PC-9 (cell line): ENCODE results near the gene MEF2A. TPM values are rescaled to one million over a fixed set of nuclear protein-coding genes. Genes with fewer than 3 reads are reported as not detected.
"Not testable (repeated sequence)": the region's sequence is repeated elsewhere in the genome, so short reads cannot be mapped to it uniquely, and the experiment has no call there.

Experiments used
- Bru-seq: library from RNA; stranded (reverse); fragments of 400-500 nt; gene quantifications from one replicate; lab custom pipeline; 2021; lab: Mats Ljungman, UMichigan
- BruChase-seq, 2 experiments: library from RNA; stranded (reverse); fragments of 400-500 nt; gene quantifications; one replicate each; lab custom pipeline; 2021; lab: Mats Ljungman, UMichigan
- BruUV-seq: library from RNA; stranded (reverse); fragments of 400-500 nt; replicated peaks from 2 replicates; lab custom pipeline; 2021; lab: Mats Ljungman, UMichigan
- CTCF ChIA-PET: fragments of 300-600 bp; sonication (Branson Sonifier 250); formaldehyde crosslinking; loops from one replicate; lab custom pipeline; 2022; ENCODE audit warnings: antibody characterized with exemption; lab: Charles Lee
- POLR2A ChIA-PET: fragments of 300-600 bp; sonication (Branson Sonifier 250); formaldehyde crosslinking; loops from one replicate; lab custom pipeline; 2022; ENCODE audit warnings: antibody characterized with exemption; ENCODE audit not compliant: unreplicated experiment; lab: Charles Lee
- DNase-seq, 2 experiments: peaks; one replicate each; pipeline versions ENCODE4 v3.0.0 to v3.0.0-alpha.2; 2015 to 2022; ENCODE audit warnings: mixed read lengths in 1 of 2
- H2AFZ ChIP-seq: fragments of 200-600 bp; sonication (generic); 2 replicates; pipeline ENCODE4 v1.8.1; 2017; ENCODE audit warnings: antibody characterized with exemption
- H3F3A ChIP-seq: fragments of 200-600 bp; sonication (generic); 2 replicates; pipeline ENCODE4 v1.8.1; 2017; ENCODE audit warnings: antibody characterized with exemption, mild to moderate bottlenecking, low read depth; ENCODE audit not compliant: insufficient read depth
- H3K27ac ChIP-seq: fragments of 200-600 bp; sonication (generic); 2 replicates; pipeline ENCODE4 v1.6.1; 2016; ENCODE audit warnings: mixed run types
- H3K27me3 ChIP-seq: fragments of 200-600 bp; sonication (generic); 2 replicates; pipeline ENCODE4 v1.6.1; 2016; ENCODE audit warnings: low read depth, mixed run types; ENCODE audit not compliant: insufficient read depth
- H3K36me3 ChIP-seq: fragments of 200-600 bp; sonication (generic); 2 replicates; pipeline ENCODE4 v1.6.1; 2016; ENCODE audit warnings: low read depth, mixed run types
- H3K4me1 ChIP-seq: fragments of 200-600 bp; sonication (generic); replicated peaks from 2 replicates; pipeline ENCODE4 v1.6.1; 2016; ENCODE audit warnings: mixed run types; ENCODE audit not compliant: insufficient read depth
- H3K4me2 ChIP-seq: fragments of 200-600 bp; sonication (generic); 2 replicates; pipeline ENCODE4 v1.6.1; 2017; ENCODE audit warnings: mixed run types
- H3K4me3 ChIP-seq: fragments of 200-600 bp; sonication (generic); 2 replicates; pipeline ENCODE4 v1.6.1; 2016; ENCODE audit warnings: mixed run types
- H3K79me2 ChIP-seq: fragments of 200-600 bp; sonication (generic); 2 replicates; pipeline ENCODE4 v1.6.1; 2017; ENCODE audit warnings: low read depth, mixed run types
- H3K9me2 ChIP-seq: fragments of 200-600 bp; sonication (generic); 2 replicates; pipeline ENCODE4 v1.8.1; 2017; ENCODE audit warnings: mild to moderate bottlenecking; ENCODE audit not compliant: insufficient read depth
- H3K9me3 ChIP-seq: fragments of 200-600 bp; sonication (generic); 2 replicates; pipeline ENCODE4 v1.8.1; 2016; ENCODE audit warnings: low read depth; ENCODE audit not compliant: insufficient read depth
- H4K20me1 ChIP-seq: fragments of 200-600 bp; sonication (generic); 2 replicates; pipeline ENCODE4 v1.8.1; 2017; ENCODE audit not compliant: insufficient read depth
- EZH2 ChIP-seq: fragments of 200-600 bp; sonication (generic); IDR thresholded peaks from 2 replicates; pipeline ENCODE4 v1.8.0; 2017; ENCODE audit warnings: antibody characterized with exemption, low read depth
- intact Hi-C: fragments of 100-400 bp; cut with micrococcal nuclease; formaldehyde crosslinking; loops from one replicate; pipeline ENCODE4 v1.10.0; 2022; ENCODE audit not compliant: unreplicated experiment
- long read RNA-seq: library from polyadenylated mRNA; stranded (forward); transcript quantifications from one replicate; pipeline ENCODE4 v2.0.0, GENCODE V29; 2022
- total RNA-seq: library from RNA; stranded (reverse); gene quantifications from 2 replicates; pipeline ENCODE4 v1.2.3, GENCODE V29; 2021
- TF ChIP-seq, protein P1 (sequence below): fragments of 200-600 bp; sonication (generic); conservative IDR thresholded peaks from 2 replicates; pipeline ENCODE4 v1.6.1; 2017; ENCODE audit warnings: mixed run types, antibody characterized with exemption, mild to moderate bottlenecking, moderate library complexity

The MEF2A gene
- total RNA-seq = 25.7 and 31.8 TPM in 2 replicates
- percentile 86 among the genes with signal in this experiment for Bru-seq, nascent RNA
- BruChase-seq, experiment 1, labeled RNA remaining after a 2-hour chase = percentile 90 among the genes with signal in this experiment
- BruChase-seq, experiment 2, labeled RNA remaining after a 6-hour chase = percentile 74 among the genes with signal in this experiment
- long read RNA-seq, full-length matches to known transcripts = 4 of 25 reads
- long read RNA-seq, partial matches to known transcripts = 6 of 25 reads
- long read RNA-seq, other reads (novel, unspliced or antisense) = 15 of 25 reads

DNA sequence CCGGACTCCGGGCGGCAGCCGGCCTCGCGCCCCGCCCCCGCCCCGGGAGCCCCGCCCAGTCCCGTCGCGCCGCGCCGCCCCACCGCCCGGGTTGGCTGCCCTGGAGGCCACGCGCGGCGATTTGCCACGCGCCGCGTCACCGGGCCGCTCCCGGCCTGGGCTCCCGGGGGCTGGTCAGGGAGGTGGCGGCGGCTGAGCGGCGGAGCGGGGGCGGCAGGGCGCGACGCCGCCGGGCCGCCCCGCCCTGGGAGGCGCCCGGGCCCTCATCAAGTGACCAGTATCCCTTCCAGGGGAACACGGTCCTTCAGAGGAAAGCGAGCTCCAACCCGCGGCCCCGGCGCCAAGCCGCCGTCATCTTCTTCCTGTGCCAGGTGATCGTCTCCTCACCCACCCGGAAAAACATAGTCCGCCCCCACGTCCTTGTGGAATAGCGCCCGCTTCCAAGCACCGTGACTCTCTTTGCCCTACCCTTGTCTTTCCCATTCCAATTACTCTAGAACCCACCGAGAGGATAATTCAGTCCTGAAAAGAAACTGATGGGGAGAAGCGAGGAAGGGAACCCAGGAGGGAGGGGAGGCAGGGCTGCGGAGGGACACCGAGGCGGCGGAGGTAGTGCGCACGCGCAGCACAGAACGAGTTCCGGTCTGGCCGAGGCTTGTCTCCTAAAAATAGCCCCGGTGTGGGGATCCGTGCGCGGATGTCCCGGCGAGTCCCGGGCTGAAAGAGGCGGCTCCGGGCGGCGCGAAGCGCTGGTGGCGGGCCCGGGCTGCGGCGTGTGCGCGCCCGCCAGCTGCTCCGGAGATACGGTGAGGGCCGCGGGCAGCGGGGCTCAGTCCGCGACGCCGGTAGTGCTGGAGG, at the start of gene MEF2A:
Gene MEF2A, plus strand, starts transcription at position 686 of the 858 bp plus-strand sequence. CDS start 67,136 bp downstream, outside the sequence.
- intact Hi-C loops = loop anchor here (2.0 to 10.0 kb wide), 5 partner anchors 69 to 281 kb away; no protein-coding TSS in a partner anchor
- Histone ChIP-seq H3F3A (peaks cover 12% of the 10 kb centered on the region; the same call in 1 of the 2 replicates), H2AFZ (peak within 1 kb of the TSS; percentile 96), H3K27ac (peak within 1 kb of the TSS; percentile 72), H3K4me2 (peak within 1 kb of the TSS; percentile 91), H3K9me2 (no peaks in the 10 kb centered on the region), H4K20me1 (peaks cover 23% of the 10 kb centered on the region), H3K36me3 (no peaks in the 10 kb centered on the region), H3K4me1 (peaks cover 22% of the 10 kb centered on the region), H3K27me3 (no peaks in the 10 kb centered on the region), H3K4me3 (peak within 1 kb of the TSS; percentile 72), H3K79me2 (peaks cover 38% of the 10 kb centered on the region), H3K9me3 (no peaks in the 10 kb centered on the region)
- TF ChIP-seq EZH2 = no peak
- TF ChIP-seq, protein P1, sequence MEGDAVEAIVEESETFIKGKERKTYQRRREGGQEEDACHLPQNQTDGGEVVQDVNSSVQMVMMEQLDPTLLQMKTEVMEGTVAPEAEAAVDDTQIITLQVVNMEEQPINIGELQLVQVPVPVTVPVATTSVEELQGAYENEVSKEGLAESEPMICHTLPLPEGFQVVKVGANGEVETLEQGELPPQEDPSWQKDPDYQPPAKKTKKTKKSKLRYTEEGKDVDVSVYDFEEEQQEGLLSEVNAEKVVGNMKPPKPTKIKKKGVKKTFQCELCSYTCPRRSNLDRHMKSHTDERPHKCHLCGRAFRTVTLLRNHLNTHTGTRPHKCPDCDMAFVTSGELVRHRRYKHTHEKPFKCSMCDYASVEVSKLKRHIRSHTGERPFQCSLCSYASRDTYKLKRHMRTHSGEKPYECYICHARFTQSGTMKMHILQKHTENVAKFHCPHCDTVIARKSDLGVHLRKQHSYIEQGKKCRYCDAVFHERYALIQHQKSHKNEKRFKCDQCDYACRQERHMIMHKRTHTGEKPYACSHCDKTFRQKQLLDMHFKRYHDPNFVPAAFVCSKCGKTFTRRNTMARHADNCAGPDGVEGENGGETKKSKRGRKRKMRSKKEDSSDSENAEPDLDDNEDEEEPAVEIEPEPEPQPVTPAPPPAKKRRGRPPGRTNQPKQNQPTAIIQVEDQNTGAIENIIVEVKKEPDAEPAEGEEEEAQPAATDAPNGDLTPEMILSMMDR = no peak
- no TSS peak for BruUV-seq
- POLR2A ChIA-PET = no interaction called here
- peak; percentile 65 to 90 for DNase-seq
- CTCF ChIA-PET = interaction anchor here (0.8 to 1.1 kb wide), 2 partner anchors 14 to 163 kb away, joined by 3 read pairs; no protein-coding TSS in a partner anchor

DNA sequence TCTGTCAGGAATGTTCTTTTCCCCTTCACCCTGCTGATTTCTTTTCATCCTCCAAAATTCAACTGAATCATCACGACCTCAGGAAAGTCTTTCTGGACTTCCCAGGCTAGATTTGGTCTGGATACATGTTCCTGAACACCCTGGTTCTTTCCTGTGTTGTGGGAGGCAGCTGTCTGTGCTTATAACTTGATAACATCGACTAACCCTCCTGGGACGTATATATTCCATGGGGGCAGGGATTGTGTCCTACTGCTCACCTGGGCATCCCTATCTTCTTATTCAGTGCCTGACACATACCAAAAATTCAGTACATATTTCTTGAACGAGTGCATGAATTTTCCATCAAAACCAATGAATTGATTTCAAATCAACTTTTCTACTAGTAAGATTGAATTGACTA, 47.6 kb upstream of the MEF2A start:
- no peak overlapping the region for H3K4me3 ChIP-seq
- H3K27me3 ChIP-seq = no peaks in the 10 kb centered on the region

DNA sequence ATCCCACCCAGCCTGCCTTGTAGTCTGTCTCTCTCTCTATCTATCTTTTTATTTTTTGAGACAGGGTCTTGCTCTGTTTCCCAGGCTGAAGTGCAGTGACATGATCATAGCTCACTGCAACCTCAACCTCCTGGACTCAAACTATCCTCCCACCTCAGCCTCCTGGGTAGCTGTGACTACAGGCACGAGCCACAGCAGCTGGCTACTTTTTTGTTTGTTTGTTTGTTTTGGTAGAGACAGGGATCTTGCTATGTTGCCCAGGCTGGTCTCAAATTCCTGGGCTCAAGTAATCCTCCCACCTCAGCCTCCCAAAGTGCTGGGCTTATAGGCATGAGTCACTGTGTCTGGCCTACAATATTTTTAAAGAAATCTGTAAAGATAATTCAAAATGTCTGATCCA, 46.4 kb upstream of the MEF2A start:
- DNase-seq, H3K9me2 ChIP-seq, H4K20me1 ChIP-seq, H3K4me3 ChIP-seq, H2AFZ ChIP-seq, H3K36me3 ChIP-seq, H3K4me2 ChIP-seq, BruUV-seq, H3K9me3 ChIP-seq, H3K79me2 ChIP-seq, intact Hi-C loops, H3F3A ChIP-seq, H3K27ac ChIP-seq, H3K27me3 ChIP-seq, H3K4me1 ChIP-seq, CTCF ChIA-PET: not testable (repeated sequence)
- POLR2A ChIA-PET = interaction anchor here (0.6 kb wide), 2 partner anchors 25 to 1211 kb away, joined by 3 to 6 read pairs; no protein-coding TSS in a partner anchor

More for the DNA sequence above, 47.6 kb upstream of the MEF2A start:
- Histone ChIP-seq H3K4me1 (no peaks in the 10 kb centered on the region), H3K79me2 (no peaks in the 10 kb centered on the region), H3K27ac (no peak overlapping the region), H3K9me2 (no peaks in the 10 kb centered on the region), H3K4me2 (no peak overlapping the region), H3F3A (no peaks in the 10 kb centered on the region), H3K36me3 (no peaks in the 10 kb centered on the region), H3K9me3 (no peaks in the 10 kb centered on the region), H4K20me1 (no peaks in the 10 kb centered on the region), H2AFZ (no peak overlapping the region)
- DNase-seq = no peak
- POLR2A ChIA-PET = interaction anchor here (0.6 kb wide), 1 partner anchor 78 kb away, joined by 4 read pairs; no protein-coding TSS in a partner anchor
- no TSS peak for BruUV-seq
- TF ChIP-seq EZH2 = no peak
- TF ChIP-seq, protein P1 = no peak
- CTCF ChIA-PET = no interaction called here
- intact Hi-C loops = no loop called here
